Brain microvascular endothelial cell (primary cell): ENCODE measurements around the gene LCMT1.

ENCODE experiments used
- DNase-seq: peaks from one replicate; pipeline ENCODE4 v3.0.0-alpha.2; 2020
- H3K27ac ChIP-seq: fragments of 250-450 bp; sonication (Bioruptor Pico); 2 replicates; pipeline ENCODE4 v1.5.1; 2020; ENCODE audit warnings: mild to moderate bottlenecking, moderate library complexity
- H3K27me3 ChIP-seq: fragments of 250-450 bp; sonication (Bioruptor Pico); replicated peaks from 2 replicates; pipeline ENCODE4 v1.5.1; 2020; ENCODE audit warnings: mild to moderate bottlenecking
- H3K36me3 ChIP-seq: fragments of 250-450 bp; sonication (Bioruptor Pico); replicated peaks from 2 replicates; pipeline ENCODE4 v1.5.1; 2020; ENCODE audit warnings: mild to moderate bottlenecking
- H3K4me3 ChIP-seq: 2 replicates; pipeline ENCODE4 v1.5.1; 2011; ENCODE audit warnings: low read depth, mild to moderate bottlenecking, control low read depth, low read length, moderate library complexity
- CTCF ChIP-seq: IDR thresholded peaks from 2 replicates; pipeline ENCODE4 v1.5.1; 2011; ENCODE audit warnings: low read depth, mild to moderate bottlenecking, moderate library complexity, low read length, control low read depth, inconsistent platforms; ENCODE audit errors: missing control alignments
- in situ Hi-C: cut with HindIII; loops from 2 replicates; pipeline ENCODE4 v1.10.0; 2017; ENCODE audit warnings: low sequenced_read_pairs, low pct_ligation_motif_present

The LCMT1 gene

DNA sequence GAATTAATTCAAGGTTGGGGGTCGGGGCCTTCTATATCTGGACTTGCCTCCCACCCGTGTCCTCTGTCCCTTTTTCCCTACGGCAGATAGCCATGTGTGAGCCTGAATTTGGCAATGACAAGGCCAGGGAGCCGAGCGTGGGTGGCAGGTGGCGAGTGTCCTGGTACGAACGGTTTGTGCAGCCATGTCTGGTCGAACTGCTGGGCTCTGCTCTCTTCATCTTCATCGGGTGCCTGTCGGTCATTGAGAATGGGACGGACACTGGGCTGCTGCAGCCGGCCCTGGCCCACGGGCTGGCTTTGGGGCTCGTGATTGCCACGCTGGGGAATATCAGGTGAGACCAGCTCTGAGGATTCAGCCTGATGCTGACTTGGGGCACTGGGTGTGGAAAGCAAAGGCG, 105.6 kb downstream of the LCMT1 start:
- no peaks in the 10 kb centered on the region for H3K36me3 ChIP-seq
- no peaks in the 10 kb centered on the region for H3K27me3 ChIP-seq
- TF ChIP-seq CTCF: no peak
- H3K27ac ChIP-seq: no peak overlapping the region
- in situ Hi-C loops: no loop called here
- no peak overlapping the region for H3K4me3 ChIP-seq
- DNase-seq: no peak

GRCh38 chr16:25217921-25218320, 106.4 kb downstream of the LCMT1 start:
- in situ Hi-C loops: no loop called here
- H3K27me3 ChIP-seq: no peaks in the 10 kb centered on the region
- H3K36me3 ChIP-seq: no peaks in the 10 kb centered on the region
- DNase-seq: no peak
- no peak for TF ChIP-seq CTCF
- H3K27ac ChIP-seq: no peak overlapping the region
- no peak overlapping the region for H3K4me3 ChIP-seq

- in situ Hi-C loops: no loop called here
- DNase-seq: no peak
- Histone ChIP-seq H3K27me3 (no peaks in the 10 kb centered on the region), H3K36me3 (no peaks in the 10 kb centered on the region), H3K4me3 (no peak overlapping the region), H3K27ac (no peak overlapping the region)
- TF ChIP-seq CTCF: no peak
Measured at GRCh38 chr16:25219070-25219737, 107.7 kb downstream of the LCMT1 start.

DNA sequence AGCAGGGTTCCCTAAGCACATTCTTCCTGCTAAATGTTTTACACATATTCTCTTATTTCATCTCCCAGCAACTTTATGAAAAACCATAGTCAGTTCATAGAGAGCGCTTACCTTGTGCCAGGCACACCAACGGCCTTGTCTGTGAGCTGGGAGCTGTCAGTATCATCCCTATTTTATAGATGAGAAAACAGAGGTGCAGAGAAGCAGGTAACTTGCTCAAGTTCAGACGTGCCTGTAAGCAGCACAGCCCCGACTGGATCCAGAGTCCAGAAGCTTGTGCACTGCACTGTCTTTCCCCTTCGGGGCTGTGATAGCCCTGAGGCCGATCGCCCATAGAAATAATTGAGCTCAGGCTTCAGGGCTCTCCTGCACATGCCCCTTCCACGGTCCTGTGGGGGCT, 111.4 kb downstream of the LCMT1 start:
- no peaks in the 10 kb centered on the region for H3K36me3 ChIP-seq
- no peak for TF ChIP-seq CTCF
- in situ Hi-C loops: no loop called here
- H3K27ac ChIP-seq: no peak overlapping the region
- H3K4me3 ChIP-seq: no peak overlapping the region
- DNase-seq: no peak
- H3K27me3 ChIP-seq: no peaks in the 10 kb centered on the region

DNA sequence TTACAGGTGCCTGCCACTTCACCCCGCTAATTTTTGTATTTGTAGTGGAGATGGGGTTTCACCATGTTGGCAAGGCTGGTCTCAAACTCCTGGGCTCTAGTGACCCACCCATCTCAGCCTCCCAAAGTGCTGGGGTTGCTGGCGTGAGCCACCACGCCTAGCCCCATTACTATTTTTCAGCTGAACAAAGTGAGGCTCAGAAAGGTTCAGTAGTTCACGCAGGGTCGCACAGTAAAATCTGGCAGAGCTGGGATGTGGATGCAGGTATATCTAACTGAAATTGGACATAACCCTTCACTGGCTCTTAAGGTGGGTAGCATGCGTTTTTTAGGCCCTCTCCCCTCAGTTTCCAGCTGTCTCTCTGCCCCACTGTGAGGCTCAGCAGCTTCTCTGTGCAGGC, 112.4 kb downstream of the LCMT1 start:
- Histone ChIP-seq H3K27ac (no peak overlapping the region), H3K4me3 (no peak overlapping the region), H3K36me3 (no peaks in the 10 kb centered on the region), H3K27me3 (no peaks in the 10 kb centered on the region)
- no peak for TF ChIP-seq CTCF
- no peak for DNase-seq
- in situ Hi-C loops: no loop called here

DNA sequence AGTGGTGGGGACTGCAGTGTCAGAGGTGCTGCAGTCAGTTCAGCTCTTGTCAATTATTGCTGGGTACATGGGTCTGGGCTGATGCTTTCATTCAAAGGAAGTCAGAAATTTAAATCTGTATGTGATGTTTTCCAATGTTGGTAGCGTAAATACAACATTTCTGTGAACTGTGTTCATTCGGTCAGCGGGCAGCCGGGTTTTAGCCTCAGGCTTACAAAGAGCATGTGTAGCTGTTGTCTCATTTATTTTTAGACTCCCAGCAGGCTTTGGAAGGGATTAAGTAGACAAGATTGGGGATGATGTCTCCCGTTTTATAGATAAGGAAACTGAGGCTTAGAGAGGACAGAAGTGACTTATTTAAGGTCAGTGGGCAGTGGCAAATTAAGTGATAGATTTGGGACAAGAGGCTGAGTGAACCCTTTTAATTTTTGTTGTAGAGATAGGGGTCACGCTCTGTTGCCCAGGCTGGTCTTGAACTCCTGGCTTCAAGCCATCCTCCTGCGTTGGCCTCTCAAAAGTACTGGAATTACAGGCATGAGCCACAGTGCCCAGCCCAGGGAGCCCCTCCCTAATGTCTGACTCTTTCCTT, 113.3 kb downstream of the LCMT1 start:
- Histone ChIP-seq H3K27ac (no peak overlapping the region), H3K27me3 (no peaks in the 10 kb centered on the region), H3K36me3 (no peaks in the 10 kb centered on the region), H3K4me3 (no peak overlapping the region)
- in situ Hi-C loops: no loop called here
- no peak for DNase-seq
- no peak for TF ChIP-seq CTCF
